Activated CD4-positive, alpha-beta T cell treated with anti-CD3 and anti-CD28 coated beads for 48 hours (primary cell): Measurements from ENCODE around the gene CASP14.
A peak's percentile ranks its signal among the peaks of the same experiment; 100 is the strongest.
"Not testable (repeated sequence)": the region's sequence is repeated elsewhere in the genome, so short reads cannot be mapped to it uniquely, and the experiment has no call there.

Experiments used
- DNase-seq: peaks from one replicate; pipeline ENCODE4 v3.0.0-alpha.2; 2020

The CASP14 gene

GRCh38 chr19:15072930-15073647, 23.8 kb downstream of the CASP14 start:
- DNase-seq = no peak

- DNase-seq = no peak
Observed at GRCh38 chr19:15074371-15074770, 25.1 kb downstream of the CASP14 start.

DNA sequence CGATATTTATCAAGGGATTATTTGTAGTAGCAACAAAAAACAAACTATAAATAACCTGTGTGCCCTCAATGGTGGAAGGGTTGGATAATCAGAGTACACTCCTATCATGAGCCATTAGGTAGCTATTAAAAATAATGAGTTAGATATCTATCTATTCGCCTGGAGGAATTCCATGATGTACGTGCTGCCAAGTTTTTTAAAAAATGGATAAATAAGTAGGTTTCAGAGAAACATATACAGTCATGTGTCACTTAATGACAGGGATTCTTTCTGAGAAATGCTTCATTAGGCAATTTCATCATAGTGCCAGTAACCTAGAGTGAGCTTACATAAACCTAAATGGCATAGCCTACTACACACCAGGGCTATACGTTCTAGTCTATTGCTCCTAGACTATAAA, 26.5 kb downstream of the CASP14 start:
- no peak for DNase-seq

GRCh38 chr19:15080002-15080401, 30.7 kb downstream of the CASP14 start:
- DNase-seq = not testable (repeated sequence)

GRCh38 chr19:15081911-15082310, 32.6 kb downstream of the CASP14 start, which contains the start of gene OR1I1:
OR1I1 (plus strand) TSS chr19:15082211; CDS start chr19:15087066, 4,855 bp downstream.
- no peak for DNase-seq

GRCh38 chr19:15087182-15087581, 37.9 kb downstream of the CASP14 start:
- no peak for DNase-seq

DNA sequence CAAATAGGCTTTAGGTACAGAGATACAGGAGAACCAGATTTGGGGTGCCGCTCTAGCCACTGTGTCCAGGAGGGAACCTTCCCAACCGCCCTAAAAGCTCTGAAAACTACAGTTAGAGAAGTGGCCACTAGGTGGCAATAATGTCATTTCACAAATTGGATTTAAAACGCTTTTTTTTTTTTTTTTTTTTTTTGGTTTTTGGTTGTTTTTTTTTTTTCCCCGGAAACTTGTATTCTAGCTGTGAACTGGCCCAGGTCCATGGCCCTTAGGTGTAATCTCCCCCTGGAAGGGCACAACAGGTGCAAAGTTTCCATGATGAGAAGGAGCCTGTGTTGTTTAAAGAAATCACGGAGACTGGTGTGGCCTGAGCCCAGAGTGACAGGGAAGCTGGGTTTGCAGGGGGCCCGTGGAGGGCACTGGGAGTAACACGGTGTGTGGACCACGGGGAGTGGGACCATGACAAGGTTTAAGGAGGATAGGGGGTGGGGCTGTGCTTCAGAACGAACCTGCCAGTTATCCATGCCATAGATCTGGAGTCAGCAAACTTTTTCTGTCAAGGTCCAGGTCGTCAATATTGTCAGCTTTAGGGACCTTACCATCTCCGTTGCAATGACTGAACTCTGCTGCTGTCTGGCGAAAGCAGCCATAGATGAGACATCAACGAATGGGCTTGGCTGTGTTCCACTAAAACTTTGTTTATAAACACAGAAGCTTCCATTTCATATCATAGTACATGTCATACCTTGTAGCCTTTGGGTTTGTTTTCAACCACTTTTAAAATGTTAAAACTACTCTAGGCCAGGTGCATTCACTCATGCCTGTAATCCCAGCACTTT, 42.9 kb downstream of the CASP14 start:
- peak; percentile 54 for DNase-seq

DNA sequence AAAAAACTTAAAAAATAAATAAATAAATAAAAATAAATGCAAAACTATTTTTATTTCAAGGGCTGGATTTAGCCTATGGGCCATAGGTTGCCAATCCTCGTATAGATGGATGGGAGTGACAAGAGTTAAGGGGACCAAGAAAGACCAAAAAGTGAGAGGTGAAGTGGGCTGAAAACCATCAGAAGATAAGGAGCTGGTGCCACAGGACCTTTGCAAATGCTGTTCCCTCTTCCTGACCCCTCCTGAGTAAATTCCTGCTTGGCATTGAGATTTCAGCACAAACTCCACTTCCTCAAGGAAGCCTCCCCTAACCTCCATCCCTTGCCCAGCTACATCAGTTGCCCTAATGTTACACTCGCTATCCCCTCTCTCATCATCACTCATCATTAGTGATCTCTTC, 43.7 kb downstream of the CASP14 start:
- no peak for DNase-seq

GRCh38 chr19:15096223-15096622, 46.9 kb downstream of the CASP14 start:
- no peak for DNase-seq

- DNase-seq = not testable (repeated sequence)
Observed at GRCh38 chr19:15097980-15098379, 48.7 kb downstream of the CASP14 start.

- no peak for DNase-seq
Observed at GRCh38 chr19:15098460-15098859, 49.2 kb downstream of the CASP14 start.

GRCh38 chr19:15099017-15099582, 49.8 kb downstream of the CASP14 start:
- DNase-seq = no peak

- DNase-seq = peak; percentile 76
Observed at GRCh38 chr19:15101479-15102082, 52.3 kb downstream of the CASP14 start.

DNA sequence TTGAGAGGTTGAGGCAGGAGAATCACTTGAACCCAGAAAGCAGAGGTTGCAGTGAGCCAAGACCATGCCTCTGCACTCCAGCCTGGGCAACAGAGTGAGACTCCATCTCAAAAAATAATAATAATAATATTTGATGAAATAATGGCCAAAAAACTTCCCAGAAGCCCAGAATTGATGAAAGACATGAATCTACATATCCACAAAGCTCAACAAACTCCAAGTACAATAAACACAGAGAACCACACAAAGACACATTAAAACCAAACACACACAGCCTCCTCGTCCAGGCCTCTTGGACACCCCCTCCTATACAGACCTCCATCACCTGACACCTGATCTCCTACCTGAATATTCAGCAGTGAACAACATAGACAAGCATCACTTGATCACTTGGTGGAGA, 54.7 kb downstream of the CASP14 start:
- DNase-seq = no peak

- DNase-seq = no peak
Observed at GRCh38 chr19:15104411-15104810, 55.1 kb downstream of the CASP14 start.

- no peak for DNase-seq
Observed at GRCh38 chr19:15105044-15105443, 55.8 kb downstream of the CASP14 start.

- peak; percentile 61 for DNase-seq
Observed at GRCh38 chr19:15107061-15108010, 58.1 kb downstream of the CASP14 start, which contains the start of gene SYDE1. SYDE1 (plus strand) TSS chr19:15107401; CDS start chr19:15107434, 33 bp downstream.
